ENCODE results near the gene PPP2R3A.

Gene PPP2R3A

GRCh38 chr3:136022529-136023263 lies 57.2 kb downstream of the PPP2R3A start:
- ATAC-seq (ENCODE audit: low read depth) = no peak
- H3K27me3 Mint-ChIP-seq = peaks cover 1% of the 10 kb centered on the region
- H3K36me3 Mint-ChIP-seq = no peaks in the 10 kb centered on the region
- H3K9me3 Mint-ChIP-seq = no peaks in the 10 kb centered on the region
- no peak overlapping the region for H3K4me3 Mint-ChIP-seq
- no peak overlapping the region for H3K27ac Mint-ChIP-seq
- H3K4me1 Mint-ChIP-seq = no peaks in the 10 kb centered on the region
- no peak for DNase-seq (ENCODE audit: low spot score in 2 of 2)

GRCh38 chr3:136023264-136023978 lies 57.9 kb downstream of the PPP2R3A start:
- no peak overlapping the region for H3K4me3 Mint-ChIP-seq

GRCh38 chr3:136036306-136036705 lies 70.8 kb downstream of the PPP2R3A start:
- H3K4me1 Mint-ChIP-seq = no peaks in the 10 kb centered on the region
- H3K27me3 Mint-ChIP-seq = peaks cover 15% of the 10 kb centered on the region
- no peak for ATAC-seq (ENCODE audit: low read depth)

More at GRCh38 chr3:136023264-136023978, 57.9 kb downstream of the PPP2R3A start:
- Mint-ChIP-seq H3K36me3 (no peaks in the 10 kb centered on the region), H3K27ac (no peak overlapping the region), H3K27me3 (peaks cover 1% of the 10 kb centered on the region), H3K9me3 (no peaks in the 10 kb centered on the region), H3K4me1 (no peaks in the 10 kb centered on the region)
- no peak for DNase-seq (ENCODE audit: low spot score in 2 of 2)
- no peak for ATAC-seq (ENCODE audit: low read depth)

GRCh38 chr3:136038668-136039067 lies 73.1 kb downstream of the PPP2R3A start:
- no peak overlapping the region for H3K27ac Mint-ChIP-seq
- H3K4me1 Mint-ChIP-seq = no peaks in the 10 kb centered on the region
- DNase-seq (ENCODE audit: low spot score in 2 of 2) (no peak), ATAC-seq (ENCODE audit: low read depth) (no peak)
- H3K36me3 Mint-ChIP-seq = no peaks in the 10 kb centered on the region
- no peaks in the 10 kb centered on the region for H3K9me3 Mint-ChIP-seq
- no peak overlapping the region for H3K4me3 Mint-ChIP-seq
- H3K27me3 Mint-ChIP-seq = peaks cover 16% of the 10 kb centered on the region

More at GRCh38 chr3:136036306-136036705, 70.8 kb downstream of the PPP2R3A start:
- peaks cover 11% of the 10 kb centered on the region for H3K9me3 Mint-ChIP-seq
- no peak overlapping the region for H3K4me3 Mint-ChIP-seq
- H3K27ac Mint-ChIP-seq = no peak overlapping the region
- no peak for DNase-seq (ENCODE audit: low spot score in 2 of 2)
- H3K36me3 Mint-ChIP-seq = peaks cover 5% of the 10 kb centered on the region

- Mint-ChIP-seq H3K4me3 (no peak overlapping the region), H3K4me1 (no peaks in the 10 kb centered on the region), H3K27me3 (peaks cover 9% of the 10 kb centered on the region), H3K36me3 (no peaks in the 10 kb centered on the region), H3K27ac (no peak overlapping the region), H3K9me3 (no peaks in the 10 kb centered on the region)
- DNase-seq (ENCODE audit: low spot score in 2 of 2) (peak in 1 of 2 donors; percentile 18), ATAC-seq (ENCODE audit: low read depth) (no peak)
These were observed 77.2 kb downstream of the PPP2R3A start for GRCh38 chr3:136042608-136043221.

GRCh38 chr3:136044980-136045745 lies 79.6 kb downstream of the PPP2R3A start:
- no peak overlapping the region for H3K4me3 Mint-ChIP-seq
- H3K9me3 Mint-ChIP-seq = no peaks in the 10 kb centered on the region
- H3K36me3 Mint-ChIP-seq = no peaks in the 10 kb centered on the region
- no peak overlapping the region for H3K27ac Mint-ChIP-seq
- DNase-seq (ENCODE audit: low spot score in 2 of 2) (no peak), ATAC-seq (ENCODE audit: low read depth) (no peak)
- no peaks in the 10 kb centered on the region for H3K4me1 Mint-ChIP-seq
- H3K27me3 Mint-ChIP-seq = peaks cover 10% of the 10 kb centered on the region

GRCh38 chr3:136048068-136048467 lies 82.5 kb downstream of the PPP2R3A start:
- peaks cover 10% of the 10 kb centered on the region for H3K27me3 Mint-ChIP-seq
- no peaks in the 10 kb centered on the region for H3K36me3 Mint-ChIP-seq
- ATAC-seq (ENCODE audit: low read depth) = no peak

GRCh38 chr3:136050250-136050649 lies 84.7 kb downstream of the PPP2R3A start:
- no peaks in the 10 kb centered on the region for H3K36me3 Mint-ChIP-seq
- H3K4me3 Mint-ChIP-seq = no peak overlapping the region
- DNase-seq (ENCODE audit: low spot score in 2 of 2) = no peak
- ATAC-seq (ENCODE audit: low read depth) = no peak
- peaks cover 7% of the 10 kb centered on the region for H3K27me3 Mint-ChIP-seq
- no peak overlapping the region for H3K27ac Mint-ChIP-seq
- no peaks in the 10 kb centered on the region for H3K9me3 Mint-ChIP-seq
- H3K4me1 Mint-ChIP-seq = peaks cover 3% of the 10 kb centered on the region

More at GRCh38 chr3:136048068-136048467, 82.5 kb downstream of the PPP2R3A start:
- H3K9me3 Mint-ChIP-seq = no peaks in the 10 kb centered on the region
- DNase-seq (ENCODE audit: low spot score in 2 of 2) = no peak
- no peak overlapping the region for H3K27ac Mint-ChIP-seq
- peaks cover 3% of the 10 kb centered on the region for H3K4me1 Mint-ChIP-seq
- no peak overlapping the region for H3K4me3 Mint-ChIP-seq

GRCh38 chr3:136055491-136055890 lies 90.0 kb downstream of the PPP2R3A start:
- H3K9me3 Mint-ChIP-seq = no peaks in the 10 kb centered on the region
- H3K27ac Mint-ChIP-seq = no peak overlapping the region
- ATAC-seq (ENCODE audit: low read depth) = no peak
- no peak overlapping the region for H3K4me3 Mint-ChIP-seq
- peaks cover 17% of the 10 kb centered on the region for H3K27me3 Mint-ChIP-seq
- no peak for DNase-seq (ENCODE audit: low spot score in 2 of 2)
- peaks cover 2% of the 10 kb centered on the region for H3K4me1 Mint-ChIP-seq
- no peaks in the 10 kb centered on the region for H3K36me3 Mint-ChIP-seq

GRCh38 chr3:136067211-136067610 lies 101.7 kb downstream of the PPP2R3A start:
- H3K27ac Mint-ChIP-seq = no peak overlapping the region

GRCh38 chr3:136068708-136069107 lies 103.2 kb downstream of the PPP2R3A start:
- Mint-ChIP-seq H3K9me3 (no peaks in the 10 kb centered on the region), H3K27ac (no peak overlapping the region), H3K4me3 (no peak overlapping the region), H3K36me3 (no peaks in the 10 kb centered on the region), H3K4me1 (no peaks in the 10 kb centered on the region), H3K27me3 (peaks cover 5% of the 10 kb centered on the region)
- ATAC-seq (ENCODE audit: low read depth) (no peak), DNase-seq (ENCODE audit: low spot score in 2 of 2) (no peak)

More at GRCh38 chr3:136067211-136067610, 101.7 kb downstream of the PPP2R3A start:
- Mint-ChIP-seq H3K27me3 (peaks cover 5% of the 10 kb centered on the region), H3K36me3 (no peaks in the 10 kb centered on the region), H3K9me3 (peaks cover under 1% of the 10 kb centered on the region), H3K4me3 (no peak overlapping the region), H3K4me1 (no peaks in the 10 kb centered on the region)
- ATAC-seq (ENCODE audit: low read depth) (no peak), DNase-seq (ENCODE audit: low spot score in 2 of 2) (no peak)

GRCh38 chr3:136069933-136070332 lies 104.4 kb downstream of the PPP2R3A start:
- DNase-seq (ENCODE audit: low spot score in 2 of 2) (no peak), ATAC-seq (ENCODE audit: low read depth) (no peak)
- no peak overlapping the region for H3K4me3 Mint-ChIP-seq
- H3K9me3 Mint-ChIP-seq = no peaks in the 10 kb centered on the region
- H3K36me3 Mint-ChIP-seq = no peaks in the 10 kb centered on the region
- no peak overlapping the region for H3K27ac Mint-ChIP-seq
- H3K27me3 Mint-ChIP-seq = peaks cover 5% of the 10 kb centered on the region
- H3K4me1 Mint-ChIP-seq = no peaks in the 10 kb centered on the region

- DNase-seq (ENCODE audit: low spot score in 2 of 2) (no peak), ATAC-seq (ENCODE audit: low read depth) (no peak)
- H3K27ac Mint-ChIP-seq = no peak overlapping the region
- H3K27me3 Mint-ChIP-seq = peaks cover 5% of the 10 kb centered on the region
- H3K4me3 Mint-ChIP-seq = no peak overlapping the region
- no peaks in the 10 kb centered on the region for H3K4me1 Mint-ChIP-seq
- H3K9me3 Mint-ChIP-seq = no peaks in the 10 kb centered on the region
- H3K36me3 Mint-ChIP-seq = no peaks in the 10 kb centered on the region
These were observed 104.8 kb downstream of the PPP2R3A start for GRCh38 chr3:136070334-136070733.
